Measurements from ENCODE around the gene SSNA1.

- no peak for TF ChIP-seq CTCF (IDR thresholded peaks at IDR 0.05)
- TF ChIP-seq POLR2A (IDR thresholded peaks at IDR 0.05) = no peak
Measured at GRCh38 chr9:137193771-137194170, 5.3 kb downstream of the SSNA1 start.
